Neural cell (in vitro differentiated cells): ENCODE data around the gene FHL2.

ENCODE experiments used
- EP300 ChIP-seq: fragments of 450-650 bp; conservative IDR thresholded peaks from 2 replicates; pipeline ENCODE4 v1.6.1; 2014; ENCODE audit warnings: antibody characterized with exemption, mild to moderate bottlenecking, moderate library complexity; ENCODE audit not compliant: poor library complexity, severe bottlenecking
- EZH2 ChIP-seq: fragments of 200-600, 300-800 bp; shearing (Covaris generic), sonication (generic); IDR thresholded peaks from 2 replicates; pipeline ENCODE4 v1.6.1; 2014; ENCODE audit warnings: antibody characterized with exemption, low read length, borderline replicate concordance, mild to moderate bottlenecking; ENCODE audit not compliant: insufficient read depth, poor library complexity, severe bottlenecking
- POLR2AphosphoS5 ChIP-seq: IDR thresholded peaks from 2 replicates; pipeline ENCODE4 v1.6.1; 2012
- RAD21 ChIP-seq: fragments of 450-650 bp; conservative IDR thresholded peaks from 2 replicates; pipeline ENCODE4 v1.6.1; 2014; ENCODE audit warnings: antibody characterized with exemption, mild to moderate bottlenecking, moderate library complexity
- REST ChIP-seq: IDR thresholded peaks from 2 replicates; pipeline ENCODE4 v1.6.1; 2012; ENCODE audit warnings: borderline replicate concordance
- SMC3 ChIP-seq: fragments of 450-650 bp; conservative IDR thresholded peaks from 2 replicates; pipeline ENCODE4 v1.6.1; 2014; ENCODE audit warnings: antibody characterized with exemption, mild to moderate bottlenecking, moderate library complexity; ENCODE audit not compliant: poor library complexity
- TAF1 ChIP-seq: IDR thresholded peaks from 2 replicates; pipeline ENCODE4 v1.6.1; 2012; ENCODE audit warnings: low read depth
- TF ChIP-seq, protein P1 (sequence below): fragments of 450-650 bp; IDR thresholded peaks from 2 replicates; pipeline ENCODE4 v1.5.1; 2014; ENCODE audit warnings: antibody characterized with exemption, mild to moderate bottlenecking, moderate library complexity; ENCODE audit not compliant: poor library complexity, severe bottlenecking

DNA sequence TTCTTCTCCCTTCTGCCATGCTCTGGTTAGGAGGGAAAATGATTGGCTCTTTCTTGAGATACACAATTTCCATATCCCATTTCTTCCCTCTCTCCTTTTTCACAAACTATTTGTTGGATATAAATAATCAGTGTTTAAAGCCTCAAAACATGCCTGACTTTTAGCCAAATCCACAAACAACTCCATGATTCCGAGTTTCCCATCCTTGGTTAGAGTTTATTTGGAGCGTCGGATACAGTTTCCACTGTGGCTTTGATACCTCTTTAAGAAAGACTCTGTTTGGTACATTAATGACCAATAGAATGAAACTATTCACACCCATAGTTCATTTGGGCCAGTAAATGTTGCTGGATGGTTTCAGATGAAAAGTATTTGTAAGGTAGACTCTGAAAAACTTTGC lies 5.9 kb upstream of the FHL2 start:
- TF ChIP-seq TAF1, result no peak
- TF ChIP-seq, protein P1, sequence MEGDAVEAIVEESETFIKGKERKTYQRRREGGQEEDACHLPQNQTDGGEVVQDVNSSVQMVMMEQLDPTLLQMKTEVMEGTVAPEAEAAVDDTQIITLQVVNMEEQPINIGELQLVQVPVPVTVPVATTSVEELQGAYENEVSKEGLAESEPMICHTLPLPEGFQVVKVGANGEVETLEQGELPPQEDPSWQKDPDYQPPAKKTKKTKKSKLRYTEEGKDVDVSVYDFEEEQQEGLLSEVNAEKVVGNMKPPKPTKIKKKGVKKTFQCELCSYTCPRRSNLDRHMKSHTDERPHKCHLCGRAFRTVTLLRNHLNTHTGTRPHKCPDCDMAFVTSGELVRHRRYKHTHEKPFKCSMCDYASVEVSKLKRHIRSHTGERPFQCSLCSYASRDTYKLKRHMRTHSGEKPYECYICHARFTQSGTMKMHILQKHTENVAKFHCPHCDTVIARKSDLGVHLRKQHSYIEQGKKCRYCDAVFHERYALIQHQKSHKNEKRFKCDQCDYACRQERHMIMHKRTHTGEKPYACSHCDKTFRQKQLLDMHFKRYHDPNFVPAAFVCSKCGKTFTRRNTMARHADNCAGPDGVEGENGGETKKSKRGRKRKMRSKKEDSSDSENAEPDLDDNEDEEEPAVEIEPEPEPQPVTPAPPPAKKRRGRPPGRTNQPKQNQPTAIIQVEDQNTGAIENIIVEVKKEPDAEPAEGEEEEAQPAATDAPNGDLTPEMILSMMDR, result no peak
- TF ChIP-seq EP300, result no peak
- no peak for TF ChIP-seq EZH2
- no peak for TF ChIP-seq POLR2AphosphoS5
- no peak for TF ChIP-seq SMC3
- TF ChIP-seq RAD21, result no peak
- no peak for TF ChIP-seq REST
